D721Med (cell line): ENCODE data around the gene MTOR.

ENCODE experiments used
- DNase-seq: peaks from one replicate; pipeline ENCODE4 v3.0.0; 2011; ENCODE audit warnings: low spot score; ENCODE audit not compliant: insufficient read length
- FAIRE-seq: peaks from 2 replicates; lab custom pipeline; 2011; peaks lifted over from hg19 to GRCh38; lab: Jason Lieb, UNC
- CTCF ChIP-seq: IDR thresholded peaks from 2 replicates; pipeline ENCODE4 v1.5.1; 2012; ENCODE audit warnings: mild to moderate bottlenecking, control low read depth; ENCODE audit not compliant: insufficient read depth; ENCODE audit errors: missing control alignments

The MTOR gene

GRCh38 chr1:11215381-11216005 is 46.9 kb downstream of the MTOR start:
- no peak for FAIRE-seq
- no peak for DNase-seq
- no peak for TF ChIP-seq CTCF

- DNase-seq (no peak), FAIRE-seq (no peak)
- no peak for TF ChIP-seq CTCF
Observed at GRCh38 chr1:11214698-11215380, 47.5 kb downstream of the MTOR start.

- TF ChIP-seq CTCF: no peak
- no peak for FAIRE-seq
- no peak for DNase-seq
Observed at GRCh38 chr1:11211925-11212587, 50.3 kb downstream of the MTOR start.

- TF ChIP-seq CTCF: no peak
- DNase-seq (no peak), FAIRE-seq (no peak)
Observed at GRCh38 chr1:11211461-11211860, 50.9 kb downstream of the MTOR start.

GRCh38 chr1:11207898-11208611 is 54.3 kb downstream of the MTOR start:
- FAIRE-seq: no peak
- TF ChIP-seq CTCF: no peak

GRCh38 chr1:11204396-11205190 is 57.8 kb downstream of the MTOR start:
- no peak for FAIRE-seq
- TF ChIP-seq CTCF: no peak
- DNase-seq: no peak

More at GRCh38 chr1:11207898-11208611, 54.3 kb downstream of the MTOR start:
- DNase-seq: no peak
